Measurements from ENCODE around the gene SH3BP4.

Gene SH3BP4

GRCh38 chr2:235045973-235046343 lies 94.1 kb downstream of the SH3BP4 start:
- ATAC-seq (no peak), DNase-seq (no peak)
- peaks cover 5% of the 10 kb centered on the region for H3K27me3 Mint-ChIP-seq
- H3K9me3 Mint-ChIP-seq = no peaks in the 10 kb centered on the region
- H3K27ac Mint-ChIP-seq = no peak overlapping the region
- no peak overlapping the region for H3K4me3 Mint-ChIP-seq
- no peaks in the 10 kb centered on the region for H3K36me3 Mint-ChIP-seq (ENCODE audit: low read depth)
- H3K4me1 Mint-ChIP-seq = peaks cover 28% of the 10 kb centered on the region

GRCh38 chr2:235046589-235046988 lies 94.8 kb downstream of the SH3BP4 start:
- no peak overlapping the region for H3K27ac Mint-ChIP-seq
- H3K4me3 Mint-ChIP-seq = no peak overlapping the region

GRCh38 chr2:235047171-235048160 lies 95.6 kb downstream of the SH3BP4 start:
- Mint-ChIP-seq H3K4me1 (peaks cover 28% of the 10 kb centered on the region), H3K27ac (no peak overlapping the region)
- ATAC-seq = no peak

More at GRCh38 chr2:235046589-235046988, 94.8 kb downstream of the SH3BP4 start:
- no peaks in the 10 kb centered on the region for H3K9me3 Mint-ChIP-seq
- DNase-seq (no peak), ATAC-seq (no peak)
- H3K36me3 Mint-ChIP-seq (ENCODE audit: low read depth) = no peaks in the 10 kb centered on the region
- peaks cover 5% of the 10 kb centered on the region for H3K27me3 Mint-ChIP-seq
- H3K4me1 Mint-ChIP-seq = peaks cover 28% of the 10 kb centered on the region

GRCh38 chr2:235048549-235048948 lies 96.7 kb downstream of the SH3BP4 start:
- Mint-ChIP-seq H3K4me3 (no peak overlapping the region), H3K36me3 (ENCODE audit: low read depth) (no peaks in the 10 kb centered on the region), H3K9me3 (no peaks in the 10 kb centered on the region), H3K4me1 (peaks cover 28% of the 10 kb centered on the region), H3K27me3 (peaks cover 5% of the 10 kb centered on the region), H3K27ac (no peak overlapping the region)
- ATAC-seq (no peak), DNase-seq (no peak)

More at GRCh38 chr2:235047171-235048160, 95.6 kb downstream of the SH3BP4 start:
- H3K36me3 Mint-ChIP-seq (ENCODE audit: low read depth) = no peaks in the 10 kb centered on the region
- peaks cover 5% of the 10 kb centered on the region for H3K27me3 Mint-ChIP-seq
- H3K9me3 Mint-ChIP-seq = no peaks in the 10 kb centered on the region
- no peak for DNase-seq
- H3K4me3 Mint-ChIP-seq = no peak overlapping the region

GRCh38 chr2:235049069-235049468 lies 97.3 kb downstream of the SH3BP4 start:
- Mint-ChIP-seq H3K9me3 (no peaks in the 10 kb centered on the region), H3K36me3 (ENCODE audit: low read depth) (no peaks in the 10 kb centered on the region), H3K4me3 (no peak overlapping the region), H3K4me1 (peaks cover 25% of the 10 kb centered on the region), H3K27ac (no peak overlapping the region), H3K27me3 (peaks cover 5% of the 10 kb centered on the region)
- ATAC-seq (no peak), DNase-seq (no peak)

- Mint-ChIP-seq H3K27me3 (peaks cover 2% of the 10 kb centered on the region), H3K9me3 (no peaks in the 10 kb centered on the region), H3K4me1 (peaks cover 19% of the 10 kb centered on the region), H3K4me3 (no peak overlapping the region), H3K36me3 (ENCODE audit: low read depth) (no peaks in the 10 kb centered on the region), H3K27ac (no peak overlapping the region)
- no peak for ATAC-seq
- DNase-seq = no peak
These were observed 97.9 kb downstream of the SH3BP4 start for GRCh38 chr2:235049719-235050118.

GRCh38 chr2:235050980-235051351 lies 99.1 kb downstream of the SH3BP4 start:
- H3K4me1 Mint-ChIP-seq = peaks cover 8% of the 10 kb centered on the region
- H3K4me3 Mint-ChIP-seq = no peak overlapping the region
- no peaks in the 10 kb centered on the region for H3K36me3 Mint-ChIP-seq (ENCODE audit: low read depth)

GRCh38 chr2:235051436-235052260 lies 99.8 kb downstream of the SH3BP4 start:
- H3K4me1 Mint-ChIP-seq = peaks cover 2% of the 10 kb centered on the region
- ATAC-seq (no peak), DNase-seq (no peak)
- no peaks in the 10 kb centered on the region for H3K36me3 Mint-ChIP-seq (ENCODE audit: low read depth)
- no peak overlapping the region for H3K27ac Mint-ChIP-seq
- peaks cover 2% of the 10 kb centered on the region for H3K27me3 Mint-ChIP-seq
- no peak overlapping the region for H3K4me3 Mint-ChIP-seq
- H3K9me3 Mint-ChIP-seq = no peaks in the 10 kb centered on the region

More at GRCh38 chr2:235050980-235051351, 99.1 kb downstream of the SH3BP4 start:
- ATAC-seq = no peak
- no peak for DNase-seq
- H3K9me3 Mint-ChIP-seq = no peaks in the 10 kb centered on the region
- no peak overlapping the region for H3K27ac Mint-ChIP-seq
- H3K27me3 Mint-ChIP-seq = peaks cover 2% of the 10 kb centered on the region

GRCh38 chr2:235052514-235053354 lies 100.9 kb downstream of the SH3BP4 start:
- Mint-ChIP-seq H3K36me3 (ENCODE audit: low read depth) (no peaks in the 10 kb centered on the region), H3K27ac (no peak overlapping the region), H3K27me3 (peaks cover 2% of the 10 kb centered on the region), H3K4me1 (no peaks in the 10 kb centered on the region), H3K4me3 (no peak overlapping the region), H3K9me3 (no peaks in the 10 kb centered on the region)
- ATAC-seq (no peak), DNase-seq (no peak)

GRCh38 chr2:235053651-235054050 lies 101.8 kb downstream of the SH3BP4 start:
- Mint-ChIP-seq H3K9me3 (no peaks in the 10 kb centered on the region), H3K4me3 (no peak overlapping the region), H3K27me3 (peaks cover 2% of the 10 kb centered on the region), H3K36me3 (ENCODE audit: low read depth) (no peaks in the 10 kb centered on the region), H3K27ac (no peak overlapping the region), H3K4me1 (no peaks in the 10 kb centered on the region)
- ATAC-seq = no peak
- no peak for DNase-seq

- H3K27me3 Mint-ChIP-seq = peaks cover 5% of the 10 kb centered on the region
- H3K27ac Mint-ChIP-seq = no peak overlapping the region
- no peaks in the 10 kb centered on the region for H3K9me3 Mint-ChIP-seq
- DNase-seq = no peak
- no peaks in the 10 kb centered on the region for H3K36me3 Mint-ChIP-seq (ENCODE audit: low read depth)
- no peak for ATAC-seq
- H3K4me3 Mint-ChIP-seq = no peak overlapping the region
- no peaks in the 10 kb centered on the region for H3K4me1 Mint-ChIP-seq
These were observed 102.7 kb downstream of the SH3BP4 start for GRCh38 chr2:235054475-235054874.

GRCh38 chr2:235054919-235055318 lies 103.1 kb downstream of the SH3BP4 start:
- ATAC-seq = no peak
- no peaks in the 10 kb centered on the region for H3K4me1 Mint-ChIP-seq
- H3K27me3 Mint-ChIP-seq = peaks cover 5% of the 10 kb centered on the region
- no peak for DNase-seq
- H3K4me3 Mint-ChIP-seq = no peak overlapping the region
- H3K9me3 Mint-ChIP-seq = no peaks in the 10 kb centered on the region
- no peaks in the 10 kb centered on the region for H3K36me3 Mint-ChIP-seq (ENCODE audit: low read depth)
- H3K27ac Mint-ChIP-seq = no peak overlapping the region

- ATAC-seq = no peak
- no peaks in the 10 kb centered on the region for H3K36me3 Mint-ChIP-seq (ENCODE audit: low read depth)
- H3K4me1 Mint-ChIP-seq = no peaks in the 10 kb centered on the region
- H3K27ac Mint-ChIP-seq = no peak overlapping the region
- no peaks in the 10 kb centered on the region for H3K9me3 Mint-ChIP-seq
- peaks cover 11% of the 10 kb centered on the region for H3K27me3 Mint-ChIP-seq
- H3K4me3 Mint-ChIP-seq = no peak overlapping the region
- no peak for DNase-seq
These were observed 104.2 kb downstream of the SH3BP4 start for GRCh38 chr2:235055891-235056516.

GRCh38 chr2:235056768-235057167 lies 105.0 kb downstream of the SH3BP4 start:
- H3K4me1 Mint-ChIP-seq = no peaks in the 10 kb centered on the region
- peaks cover 12% of the 10 kb centered on the region for H3K27me3 Mint-ChIP-seq
- ATAC-seq = no peak
- H3K4me3 Mint-ChIP-seq = no peak overlapping the region
- no peaks in the 10 kb centered on the region for H3K36me3 Mint-ChIP-seq (ENCODE audit: low read depth)
- H3K9me3 Mint-ChIP-seq = no peaks in the 10 kb centered on the region
- no peak for DNase-seq
- no peak overlapping the region for H3K27ac Mint-ChIP-seq

All from activated naive CD8-positive, alpha-beta T cell treated with anti-CD3 and anti-CD28 coated beads, Interleukin-2, amount 50 U/mL, for 24 hours (primary cell).